ENCODE measurements around the gene NNAT.

The NNAT gene

DNA sequence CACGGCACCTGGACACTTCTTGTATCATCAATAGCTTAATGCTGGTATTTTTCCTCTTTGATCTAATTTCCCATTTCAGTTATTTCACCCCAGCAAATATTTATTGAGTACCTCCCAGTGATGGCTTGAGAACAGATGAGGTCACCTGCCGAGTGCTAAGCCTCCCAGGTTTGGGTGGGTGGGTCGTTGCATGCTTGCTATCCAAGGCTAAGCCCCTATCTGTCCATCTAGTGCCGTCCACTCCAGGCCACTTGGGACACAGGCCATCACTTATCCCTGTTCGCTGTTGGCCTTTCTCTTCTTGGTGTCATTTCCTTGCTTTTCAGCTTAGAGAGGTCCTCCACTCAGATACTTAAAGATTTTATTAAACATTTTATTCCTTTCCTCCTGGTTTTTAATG lies 10.8 kb upstream of the NNAT start:
- Histone ChIP-seq H3K4me3 (no peak overlapping the region), H3K9me3 (no peaks in the 10 kb centered on the region), H3K36me3 (replicated peaks) (peaks cover 5% of the 10 kb centered on the region), H3K4me1 (peaks cover 12% of the 10 kb centered on the region), H3K27me3 (ENCODE audit: low read depth) (no peaks in the 10 kb centered on the region)
- DNase-seq (ENCODE audit: low spot score in 2 of 2): no peak
- in situ Hi-C loops (cut with MboI; ENCODE audit: low sequenced_read_pairs): no loop called here

GRCh38 chr20:37511610-37512275 lies 9.3 kb upstream of the NNAT start:
- H3K36me3 ChIP-seq (replicated peaks): peaks cover 12% of the 10 kb centered on the region
- H3K4me3 ChIP-seq: no peak overlapping the region
- H3K4me1 ChIP-seq: no peaks in the 10 kb centered on the region
- in situ Hi-C loops (cut with MboI; ENCODE audit: low sequenced_read_pairs): no loop called here
- H3K27me3 ChIP-seq (ENCODE audit: low read depth): no peaks in the 10 kb centered on the region
- DNase-seq (ENCODE audit: low spot score in 2 of 2): no peak
- no peaks in the 10 kb centered on the region for H3K9me3 ChIP-seq

DNA sequence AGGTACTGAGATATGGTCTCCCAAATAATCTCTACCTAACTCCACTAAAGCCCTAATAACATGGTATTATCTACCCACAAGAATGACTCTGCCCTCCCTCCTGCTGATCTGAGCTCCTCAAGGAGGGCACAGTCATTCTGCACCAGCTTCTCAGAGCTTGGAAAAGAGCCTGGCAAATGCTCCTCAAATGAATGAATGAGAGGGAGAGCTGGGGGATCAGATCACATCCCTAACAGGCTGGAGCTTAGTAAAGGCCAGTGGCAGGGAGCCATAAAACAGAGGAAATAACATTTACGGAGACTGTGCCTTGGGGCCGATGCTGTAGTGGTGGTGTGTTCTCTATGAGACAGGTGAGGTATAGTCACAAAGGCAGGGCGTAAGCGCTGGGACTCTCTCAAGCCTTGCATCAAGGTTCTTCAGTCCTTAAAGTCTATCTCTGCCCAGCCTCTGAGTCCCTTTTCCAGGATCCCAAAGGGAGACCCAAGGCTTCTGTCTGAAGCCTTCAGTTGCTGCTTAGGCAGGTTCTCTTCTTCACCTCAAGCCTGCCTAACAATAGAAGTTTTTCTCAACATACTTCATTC lies 7.2 kb upstream of the NNAT start:
- Histone ChIP-seq H3K27me3 (ENCODE audit: low read depth) (no peaks in the 10 kb centered on the region), H3K4me1 (no peaks in the 10 kb centered on the region), H3K9me3 (no peaks in the 10 kb centered on the region), H3K4me3 (no peak overlapping the region), H3K36me3 (replicated peaks) (peaks cover 12% of the 10 kb centered on the region)
- no peak for DNase-seq (ENCODE audit: low spot score in 2 of 2)
- in situ Hi-C loops (cut with MboI; ENCODE audit: low sequenced_read_pairs): no loop called here

DNA sequence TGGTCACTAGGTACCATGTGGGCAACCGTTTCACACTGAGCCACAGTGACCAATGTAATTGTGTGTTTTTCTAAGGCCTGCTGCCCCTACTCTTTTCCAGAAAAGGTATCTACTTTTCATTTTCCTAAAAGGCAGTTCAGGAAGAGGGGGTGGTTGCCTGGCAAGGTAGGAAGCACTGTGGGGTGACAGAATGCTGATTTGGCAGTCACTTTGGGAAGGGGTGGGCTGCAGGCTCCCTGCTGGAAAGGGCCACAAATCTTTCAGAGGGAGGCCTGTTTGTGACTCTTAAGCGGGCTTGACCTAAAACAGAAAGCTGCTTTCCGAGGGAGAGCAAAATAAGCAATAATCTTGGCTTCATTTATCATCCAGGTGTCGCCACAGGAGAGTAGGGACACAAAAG lies 5.2 kb upstream of the NNAT start:
- Histone ChIP-seq H3K4me1 (no peaks in the 10 kb centered on the region), H3K36me3 (replicated peaks) (peaks cover 12% of the 10 kb centered on the region), H3K9me3 (no peaks in the 10 kb centered on the region), H3K4me3 (no peak overlapping the region), H3K27me3 (ENCODE audit: low read depth) (no peaks in the 10 kb centered on the region)
- DNase-seq (ENCODE audit: low spot score in 2 of 2): no peak
- in situ Hi-C loops (cut with MboI; ENCODE audit: low sequenced_read_pairs): no loop called here

GRCh38 chr20:37516811-37517750 lies 4.0 kb upstream of the NNAT start:
- in situ Hi-C loops (cut with MboI; ENCODE audit: low sequenced_read_pairs): no loop called here
- Histone ChIP-seq H3K4me1 (no peaks in the 10 kb centered on the region), H3K9me3 (no peaks in the 10 kb centered on the region), H3K27me3 (ENCODE audit: low read depth) (no peaks in the 10 kb centered on the region), H3K36me3 (replicated peaks) (peaks cover 14% of the 10 kb centered on the region), H3K4me3 (no peak overlapping the region)
- DNase-seq (ENCODE audit: low spot score in 2 of 2): no peak

- Histone ChIP-seq H3K27me3 (ENCODE audit: low read depth) (no peaks in the 10 kb centered on the region), H3K36me3 (replicated peaks) (peaks cover 14% of the 10 kb centered on the region), H3K4me3 (no peak overlapping the region), H3K4me1 (no peaks in the 10 kb centered on the region), H3K9me3 (no peaks in the 10 kb centered on the region)
- DNase-seq (ENCODE audit: low spot score in 2 of 2): no peak
- in situ Hi-C loops (cut with MboI; ENCODE audit: low sequenced_read_pairs): no loop called here
These were observed 3.0 kb upstream of the NNAT start for GRCh38 chr20:37518059-37518458.

DNA sequence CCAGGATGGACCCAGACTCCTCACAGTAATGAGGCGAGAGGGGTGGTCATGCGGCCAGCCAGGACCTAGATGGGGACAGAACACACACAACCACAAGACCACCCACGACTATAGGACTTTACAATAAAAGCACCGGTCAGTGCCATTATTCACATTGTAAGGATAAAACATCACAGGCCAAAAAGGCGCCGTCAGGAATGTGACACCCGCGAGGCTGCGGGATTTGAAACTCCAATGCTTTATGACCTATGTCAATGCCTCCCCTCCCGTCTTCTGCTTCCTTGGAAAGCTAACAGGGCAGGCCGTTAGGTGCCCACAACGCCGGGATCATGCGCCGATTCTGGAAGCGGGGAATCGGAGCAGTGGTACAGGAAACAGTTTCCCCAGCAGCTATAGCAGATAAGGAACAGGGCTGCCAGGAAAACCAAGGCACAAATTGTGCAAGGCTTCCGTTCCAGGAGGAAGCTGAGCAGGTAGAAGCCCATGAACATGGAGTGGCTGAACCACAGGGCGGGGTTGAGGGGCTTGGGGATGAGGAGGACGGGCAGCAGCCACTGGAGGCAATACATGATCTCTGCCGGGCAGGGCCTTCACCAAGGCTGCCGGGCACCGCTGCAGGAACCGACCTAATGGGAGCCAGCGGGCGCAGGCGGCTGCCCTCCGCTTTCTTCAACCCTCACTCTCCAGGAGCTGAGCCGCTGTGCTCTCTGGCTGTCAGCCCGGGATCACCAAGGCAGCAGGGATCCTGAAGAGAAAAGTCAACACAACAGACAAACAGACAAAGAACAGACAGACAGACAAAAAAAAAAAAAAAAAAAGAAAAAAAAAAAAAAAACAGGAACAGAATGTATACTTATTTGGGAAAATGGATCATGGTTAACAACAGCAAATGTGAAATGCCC lies 2.2 kb upstream of the NNAT start:
- no peaks in the 10 kb centered on the region for H3K4me1 ChIP-seq
- H3K4me3 ChIP-seq: no peak overlapping the region
- H3K9me3 ChIP-seq: no peaks in the 10 kb centered on the region
- in situ Hi-C loops (cut with MboI; ENCODE audit: low sequenced_read_pairs): no loop called here
- H3K36me3 ChIP-seq (replicated peaks): peaks cover 14% of the 10 kb centered on the region
- no peaks in the 10 kb centered on the region for H3K27me3 ChIP-seq (ENCODE audit: low read depth)
- no peak for DNase-seq (ENCODE audit: low spot score in 2 of 2)

- DNase-seq (ENCODE audit: low spot score in 2 of 2): peak in 1 of 2 experiments; percentile 39
- Histone ChIP-seq H3K4me1 (no peaks in the 10 kb centered on the region), H3K9me3 (no peaks in the 10 kb centered on the region), H3K36me3 (replicated peaks) (peaks cover 13% of the 10 kb centered on the region), H3K27me3 (ENCODE audit: low read depth) (no peaks in the 10 kb centered on the region), H3K4me3 (no peak overlapping the region)
- in situ Hi-C loops (cut with MboI; ENCODE audit: low sequenced_read_pairs): no loop called here
These were observed 1.3 kb upstream of the NNAT start for GRCh38 chr20:37519508-37520418.

- peaks cover 7% of the 10 kb centered on the region for H3K36me3 ChIP-seq (replicated peaks)
These were observed 563 bp upstream of the NNAT start for GRCh38 chr20:37520419-37520955.

GRCh38 chr20:37522260-37523011 lies 1.4 kb downstream of the NNAT start:
- in situ Hi-C loops (cut with MboI; ENCODE audit: low sequenced_read_pairs): no loop called here
- Histone ChIP-seq H3K36me3 (replicated peaks) (peaks cover 2% of the 10 kb centered on the region), H3K4me3 (no peak overlapping the region), H3K27me3 (ENCODE audit: low read depth) (no peaks in the 10 kb centered on the region), H3K4me1 (peaks cover 7% of the 10 kb centered on the region; the same call in 1 of the 2 replicates), H3K9me3 (no peaks in the 10 kb centered on the region)
- DNase-seq (ENCODE audit: low spot score in 2 of 2): no peak

More at GRCh38 chr20:37520419-37520955, 563 bp upstream of the NNAT start:
- no peak overlapping the region for H3K4me3 ChIP-seq
- in situ Hi-C loops (cut with MboI; ENCODE audit: low sequenced_read_pairs): no loop called here
- no peaks in the 10 kb centered on the region for H3K27me3 ChIP-seq (ENCODE audit: low read depth)
- no peaks in the 10 kb centered on the region for H3K4me1 ChIP-seq
- H3K9me3 ChIP-seq: no peaks in the 10 kb centered on the region
- no peak for DNase-seq (ENCODE audit: low spot score in 2 of 2)

DNA sequence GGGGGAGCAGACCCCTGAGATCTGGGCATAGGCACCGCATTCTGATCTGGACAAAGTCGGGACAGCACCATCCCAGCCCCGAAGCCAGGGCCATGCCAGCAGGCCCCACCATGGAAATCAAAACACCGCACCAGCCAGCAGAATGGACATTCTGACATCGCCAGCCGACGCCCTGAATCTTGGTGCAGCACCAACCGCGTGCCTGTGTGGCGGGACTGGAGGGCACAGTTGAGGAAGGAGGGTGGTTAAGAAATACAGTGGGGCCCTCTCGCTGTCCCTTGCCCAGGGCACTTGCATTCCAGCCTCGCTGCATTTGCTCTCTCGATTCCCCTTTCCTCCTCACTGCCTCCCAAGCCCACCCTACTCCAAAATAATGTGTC lies 2.0 kb downstream of the NNAT start:
- in situ Hi-C loops (cut with MboI; ENCODE audit: low sequenced_read_pairs): no loop called here
- no peak overlapping the region for H3K4me3 ChIP-seq
- H3K9me3 ChIP-seq: no peaks in the 10 kb centered on the region
- H3K36me3 ChIP-seq (replicated peaks): peaks cover 2% of the 10 kb centered on the region
- peaks cover 7% of the 10 kb centered on the region for H3K4me1 ChIP-seq
- no peaks in the 10 kb centered on the region for H3K27me3 ChIP-seq (ENCODE audit: low read depth)
- no peak for DNase-seq (ENCODE audit: low spot score in 2 of 2)

All from HAP-1 (cell line).